Testis (tissue), 5 donors: Measurements from ENCODE around the gene TRAF6. TPM values are rescaled to one million over a fixed set of nuclear protein-coding genes. Genes with fewer than 3 reads are reported as not detected.
"Not testable (repeated sequence)": the region's sequence is repeated elsewhere in the genome, so short reads cannot be mapped to it uniquely, and the experiment has no call there.

ENCODE experiments used
- DNase-seq: peaks from one replicate; pipeline ENCODE4 v3.0.0-alpha.2; 2019
- H3K27ac ChIP-seq, 2 donors: fragments of 200-600 bp; sonication (generic); one replicate each; pipeline ENCODE4 v1.5.1; 2019
- H3K27me3 ChIP-seq: fragments of 200-600 bp; sonication (generic); one replicate; pipeline ENCODE4 v1.5.1; 2019
- H3K36me3 ChIP-seq: fragments of 200-600 bp; sonication (generic); one replicate; pipeline ENCODE4 v1.5.1; 2017; ENCODE audit warnings: low read depth; ENCODE audit errors: missing control alignments
- H3K4me1 ChIP-seq: fragments of 200-600 bp; sonication (generic); one replicate; pipeline ENCODE4 v1.5.1; 2019
- H3K4me3 ChIP-seq, 2 donors: fragments of 200-600 bp; sonication (generic); one replicate each; pipeline ENCODE4 v1.5.1; 2017 to 2019
- H3K9me3 ChIP-seq: fragments of 200-600 bp; sonication (generic); one replicate; pipeline ENCODE4 v1.5.1; 2017
- POLR2A ChIP-seq: fragments of 450-650 bp; IDR thresholded peaks from one replicate; pipeline ENCODE4 v1.6.1; 2017; ENCODE audit warnings: antibody characterized with exemption, mild to moderate bottlenecking, moderate library complexity
- WGBS, 2 donors: methylation state at CpG; one replicate each; pipeline ENCODE4 v1.1.5; 2018; 5-methylcytosine and 5-hydroxymethylcytosine counted together
- intact Hi-C: fragments of 100-400 bp; cut with DNase I; formaldehyde crosslinking; loops from one replicate; pipeline ENCODE4 v1.15.1; 2023; ENCODE audit warnings: low total_unique reads
- long read RNA-seq, 2 donors: transcript quantifications; one replicate each; lab custom pipeline, GENCODE V29; 2026
- polyA plus RNA-seq: library from polyadenylated mRNA; stranded (reverse); fragments of 350-450 nt; fragmentation: Illumina TruSeq; extraction: RNeasy Lipid Tissue Mini Kit (QIAGEN cat#74804); gene quantifications from one replicate; pipeline ENCODE4 v1.2.3, GENCODE V29; 2014; ENCODE audit warnings: low read depth, low replicate concordance; ENCODE audit not compliant: insufficient read depth
- total RNA-seq, 2 donors: library from RNA; depleted of rRNA; stranded (reverse); fragments of >200 nt; gene quantifications; one replicate each; pipeline ENCODE4 v1.2.3, GENCODE V29; 2016
- TF ChIP-seq, protein P1 (sequence below), 3 experiments: fragments of 450-650 bp in 2 of 3; fragments of 200-600 bp in 1 of 3; sonication (generic) in 1 of 3; IDR thresholded peaks; one replicate each; pipeline ENCODE4 v1.5.1; 2016 to 2019; ENCODE audit warnings: antibody characterized with exemption in 3 of 3, mild to moderate bottlenecking in 2 of 3, moderate library complexity in 1 of 3

Gene TRAF6
- total RNA-seq (10 to 100 TPM; 24.0 to 26.4 TPM), polyA plus RNA-seq (18.8 TPM)
- long read RNA-seq, donor 1, full-length matches to known transcripts, result 6 of 6 reads
- long read RNA-seq, donor 1, partial matches to known transcripts, result 0 of 6 reads
- long read RNA-seq, donor 1, other reads (novel, unspliced or antisense), result 0 of 6 reads
- long read RNA-seq, donor 2, full-length matches to known transcripts, result 3 of 3 reads
- long read RNA-seq, donor 2, partial matches to known transcripts, result 0 of 3 reads
- long read RNA-seq, donor 2, other reads (novel, unspliced or antisense), result 0 of 3 reads

DNA sequence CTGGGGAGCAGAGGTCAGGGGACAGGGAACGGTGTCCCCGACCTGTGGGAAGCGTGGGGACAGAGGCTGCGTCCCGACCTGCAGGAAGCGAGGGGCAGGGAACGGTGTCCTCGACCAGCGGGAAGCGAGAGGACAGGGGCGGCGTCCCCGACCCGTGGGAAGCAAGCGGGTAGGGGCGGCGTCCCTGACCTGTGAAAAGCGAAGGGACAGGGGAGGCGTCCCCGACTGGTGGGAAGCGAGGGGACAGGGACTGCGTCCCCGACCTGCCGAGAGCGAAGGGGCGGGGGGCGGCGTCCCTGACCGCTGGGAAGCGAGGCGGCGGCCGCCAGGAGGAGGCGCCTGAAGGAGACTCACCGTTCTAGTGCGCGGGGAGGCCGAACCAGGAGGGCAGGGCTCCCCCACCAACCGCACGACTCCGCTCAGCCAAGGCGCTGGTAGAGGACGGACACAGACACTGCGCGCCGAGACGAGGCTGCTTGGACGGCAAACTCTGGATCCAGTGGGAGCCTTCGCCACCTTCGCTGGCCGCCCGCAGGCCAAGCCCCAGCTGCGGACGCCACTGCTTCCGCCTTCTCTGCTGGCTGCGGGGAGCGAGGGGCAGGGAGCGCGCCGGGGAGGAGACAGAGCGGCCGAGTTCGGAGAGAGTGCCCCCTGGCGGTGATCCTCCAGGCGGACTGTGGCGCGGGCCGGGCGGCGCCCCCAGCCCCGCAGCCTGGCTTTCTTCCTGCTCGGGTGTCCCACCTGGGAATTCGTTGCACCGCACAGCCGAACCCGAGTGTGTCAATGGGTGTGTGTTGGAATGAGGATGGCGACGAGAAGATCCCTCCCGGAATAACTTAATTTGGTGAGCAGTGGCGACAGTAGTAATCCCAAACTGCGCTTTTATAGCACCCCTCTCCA is at the start of gene TRAF6:
TRAF6 (minus strand) TSS at position 579 of the 900 bp plus-strand sequence. CDS start 8,757 bp downstream, outside the sequence.
- DNase-seq, result peak; percentile 94
- peaks cover 4% of the 10 kb centered on the region for H3K4me1 ChIP-seq
- 0% methylated on average over 16 to 81 of the region's 81 CpGs for WGBS, 2 donors
- no peaks in the 10 kb centered on the region for H3K9me3 ChIP-seq
- no peaks in the 10 kb centered on the region for H3K36me3 ChIP-seq
- H3K27me3 ChIP-seq, result no peaks in the 10 kb centered on the region
- TF ChIP-seq POLR2A, result no peak
- TF ChIP-seq, protein P1, sequence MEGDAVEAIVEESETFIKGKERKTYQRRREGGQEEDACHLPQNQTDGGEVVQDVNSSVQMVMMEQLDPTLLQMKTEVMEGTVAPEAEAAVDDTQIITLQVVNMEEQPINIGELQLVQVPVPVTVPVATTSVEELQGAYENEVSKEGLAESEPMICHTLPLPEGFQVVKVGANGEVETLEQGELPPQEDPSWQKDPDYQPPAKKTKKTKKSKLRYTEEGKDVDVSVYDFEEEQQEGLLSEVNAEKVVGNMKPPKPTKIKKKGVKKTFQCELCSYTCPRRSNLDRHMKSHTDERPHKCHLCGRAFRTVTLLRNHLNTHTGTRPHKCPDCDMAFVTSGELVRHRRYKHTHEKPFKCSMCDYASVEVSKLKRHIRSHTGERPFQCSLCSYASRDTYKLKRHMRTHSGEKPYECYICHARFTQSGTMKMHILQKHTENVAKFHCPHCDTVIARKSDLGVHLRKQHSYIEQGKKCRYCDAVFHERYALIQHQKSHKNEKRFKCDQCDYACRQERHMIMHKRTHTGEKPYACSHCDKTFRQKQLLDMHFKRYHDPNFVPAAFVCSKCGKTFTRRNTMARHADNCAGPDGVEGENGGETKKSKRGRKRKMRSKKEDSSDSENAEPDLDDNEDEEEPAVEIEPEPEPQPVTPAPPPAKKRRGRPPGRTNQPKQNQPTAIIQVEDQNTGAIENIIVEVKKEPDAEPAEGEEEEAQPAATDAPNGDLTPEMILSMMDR (IDR thresholded peaks at IDR 0.05), result peak; percentile 85 to 92 (median 89)
- peak within 1 kb of the TSS; percentile 79 to 93 for H3K4me3 ChIP-seq
- peak within 1 kb of the TSS; percentile 81 to 94 for H3K27ac ChIP-seq
- intact Hi-C loops, result no loop called here

GRCh38 chr11:36558571-36559413 is 48.7 kb upstream of the TRAF6 start:
- intact Hi-C loops, result no loop called here
- TF ChIP-seq, protein P1 (IDR thresholded peaks at IDR 0.05), result no peak
- no peak for TF ChIP-seq POLR2A
- DNase-seq, result no peak
- no peaks in the 10 kb centered on the region for H3K27me3 ChIP-seq
- H3K27ac ChIP-seq, result no peak overlapping the region
- 71 to 87% methylated on average over 4 of the region's 4 CpGs for WGBS, 2 donors
- no peaks in the 10 kb centered on the region for H3K4me1 ChIP-seq
- no peaks in the 10 kb centered on the region for H3K9me3 ChIP-seq
- no peaks in the 10 kb centered on the region for H3K36me3 ChIP-seq
- H3K4me3 ChIP-seq, result no peak overlapping the region

DNA sequence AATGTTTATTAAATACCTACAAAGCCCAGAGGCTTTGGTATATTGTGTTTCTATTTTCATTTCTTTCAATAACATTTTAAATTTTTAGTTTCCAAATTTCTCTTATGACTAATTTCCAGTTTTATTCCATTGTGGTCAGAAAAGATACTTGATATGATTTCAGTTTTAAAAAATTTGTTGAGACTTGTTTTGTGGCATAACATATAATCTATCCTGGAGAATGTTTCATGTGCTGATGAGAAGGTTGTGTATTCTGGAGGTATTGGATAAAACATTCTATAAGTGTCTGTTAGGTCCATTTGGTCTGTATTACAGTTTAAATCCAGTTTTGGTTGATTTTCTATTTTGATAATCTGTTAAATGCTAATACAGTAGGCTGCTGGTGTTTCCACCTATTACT is 47.9 kb upstream of the TRAF6 start:
- Histone ChIP-seq H3K4me3 (no peak overlapping the region), H3K36me3 (no peaks in the 10 kb centered on the region), H3K27me3 (no peaks in the 10 kb centered on the region), H3K4me1 (no peaks in the 10 kb centered on the region), H3K27ac (no peak overlapping the region), H3K9me3 (no peaks in the 10 kb centered on the region)
- intact Hi-C loops, result no loop called here
- DNase-seq, result no peak
- no peak for TF ChIP-seq POLR2A
- TF ChIP-seq, protein P1 (IDR thresholded peaks at IDR 0.05), result no peak

GRCh38 chr11:36557390-36557789 is 47.3 kb upstream of the TRAF6 start:
- H3K27me3 ChIP-seq, intact Hi-C loops, H3K4me3 ChIP-seq, H3K4me1 ChIP-seq, DNase-seq, H3K27ac ChIP-seq, H3K36me3 ChIP-seq, H3K9me3 ChIP-seq: not testable (repeated sequence)
- WGBS, 2 donors, result 85 to 98% methylated on average over 7 to 17 of the region's 17 CpGs
